Astrocyte of the cerebellum (primary cell): ENCODE measurements around the gene NFE2.

Experiments
- DNase-seq: peaks from one replicate; pipeline ENCODE4 v3.0.0-alpha.2; 2011; ENCODE audit warnings: low read depth
- H3K4me3 ChIP-seq: 2 replicates; pipeline ENCODE4 v1.5.1; 2011; ENCODE audit warnings: mild to moderate bottlenecking, low read depth, low read length, moderate library complexity
- in situ Hi-C: cut with HindIII; loops from 2 replicates; pipeline ENCODE4 v1.10.0; 2017; ENCODE audit warnings: low sequenced_read_pairs
- TF ChIP-seq, protein P1 (sequence below): IDR thresholded peaks from 2 replicates; pipeline ENCODE4 v1.5.1; 2012; ENCODE audit warnings: low read length, low read depth, moderate library complexity, mild to moderate bottlenecking; ENCODE audit errors: missing control alignments

Gene NFE2

DNA sequence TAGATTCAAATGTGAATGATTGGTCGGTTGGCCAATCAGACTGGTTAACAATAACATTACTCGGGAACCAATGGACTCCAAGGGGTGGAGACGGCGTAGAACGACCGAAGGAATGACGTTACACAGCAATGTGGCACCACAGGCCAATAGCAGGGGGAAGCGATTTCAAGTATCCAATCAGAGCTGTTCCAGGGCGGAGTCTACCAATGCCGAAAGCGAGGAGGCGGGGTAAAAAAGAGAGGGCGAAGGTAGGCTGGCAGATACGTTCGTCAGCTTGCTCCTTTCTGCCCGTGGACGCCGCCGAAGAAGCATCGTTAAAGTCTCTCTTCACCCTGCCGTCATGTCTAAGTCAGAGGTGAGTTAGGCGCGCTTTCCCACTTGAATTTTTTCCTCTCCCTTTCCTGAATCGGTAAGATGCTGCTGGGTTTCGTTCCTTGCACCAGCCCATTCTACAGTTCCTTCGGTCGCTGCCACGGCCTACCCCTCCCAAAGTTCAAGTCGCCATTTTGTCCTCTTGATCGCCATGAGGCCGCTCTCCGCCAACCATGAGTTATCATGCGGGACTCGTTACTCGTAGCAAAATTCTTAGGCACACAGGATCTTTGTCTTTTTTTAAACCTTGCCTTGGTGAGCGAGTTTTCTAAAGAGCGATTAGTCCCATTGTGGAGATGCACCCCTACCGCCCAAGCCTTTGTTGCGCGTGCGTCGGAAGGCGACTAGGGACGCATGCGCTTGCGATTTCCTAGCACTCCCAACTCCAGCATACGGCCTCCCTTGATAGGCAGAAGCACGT is 20.2 kb downstream of the NFE2 start, which contains the start of gene HNRNPA1:
HNRNPA1 (plus strand) TSS at position 259 of the 793 bp plus-strand sequence; CDS start at position 341, 82 bp downstream.
- peak within 1 kb of the TSS; percentile 95 for H3K4me3 ChIP-seq
- in situ Hi-C loops = no loop called here
- peak; percentile 100 for DNase-seq
- TF ChIP-seq, protein P1, sequence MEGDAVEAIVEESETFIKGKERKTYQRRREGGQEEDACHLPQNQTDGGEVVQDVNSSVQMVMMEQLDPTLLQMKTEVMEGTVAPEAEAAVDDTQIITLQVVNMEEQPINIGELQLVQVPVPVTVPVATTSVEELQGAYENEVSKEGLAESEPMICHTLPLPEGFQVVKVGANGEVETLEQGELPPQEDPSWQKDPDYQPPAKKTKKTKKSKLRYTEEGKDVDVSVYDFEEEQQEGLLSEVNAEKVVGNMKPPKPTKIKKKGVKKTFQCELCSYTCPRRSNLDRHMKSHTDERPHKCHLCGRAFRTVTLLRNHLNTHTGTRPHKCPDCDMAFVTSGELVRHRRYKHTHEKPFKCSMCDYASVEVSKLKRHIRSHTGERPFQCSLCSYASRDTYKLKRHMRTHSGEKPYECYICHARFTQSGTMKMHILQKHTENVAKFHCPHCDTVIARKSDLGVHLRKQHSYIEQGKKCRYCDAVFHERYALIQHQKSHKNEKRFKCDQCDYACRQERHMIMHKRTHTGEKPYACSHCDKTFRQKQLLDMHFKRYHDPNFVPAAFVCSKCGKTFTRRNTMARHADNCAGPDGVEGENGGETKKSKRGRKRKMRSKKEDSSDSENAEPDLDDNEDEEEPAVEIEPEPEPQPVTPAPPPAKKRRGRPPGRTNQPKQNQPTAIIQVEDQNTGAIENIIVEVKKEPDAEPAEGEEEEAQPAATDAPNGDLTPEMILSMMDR = no peak

DNA sequence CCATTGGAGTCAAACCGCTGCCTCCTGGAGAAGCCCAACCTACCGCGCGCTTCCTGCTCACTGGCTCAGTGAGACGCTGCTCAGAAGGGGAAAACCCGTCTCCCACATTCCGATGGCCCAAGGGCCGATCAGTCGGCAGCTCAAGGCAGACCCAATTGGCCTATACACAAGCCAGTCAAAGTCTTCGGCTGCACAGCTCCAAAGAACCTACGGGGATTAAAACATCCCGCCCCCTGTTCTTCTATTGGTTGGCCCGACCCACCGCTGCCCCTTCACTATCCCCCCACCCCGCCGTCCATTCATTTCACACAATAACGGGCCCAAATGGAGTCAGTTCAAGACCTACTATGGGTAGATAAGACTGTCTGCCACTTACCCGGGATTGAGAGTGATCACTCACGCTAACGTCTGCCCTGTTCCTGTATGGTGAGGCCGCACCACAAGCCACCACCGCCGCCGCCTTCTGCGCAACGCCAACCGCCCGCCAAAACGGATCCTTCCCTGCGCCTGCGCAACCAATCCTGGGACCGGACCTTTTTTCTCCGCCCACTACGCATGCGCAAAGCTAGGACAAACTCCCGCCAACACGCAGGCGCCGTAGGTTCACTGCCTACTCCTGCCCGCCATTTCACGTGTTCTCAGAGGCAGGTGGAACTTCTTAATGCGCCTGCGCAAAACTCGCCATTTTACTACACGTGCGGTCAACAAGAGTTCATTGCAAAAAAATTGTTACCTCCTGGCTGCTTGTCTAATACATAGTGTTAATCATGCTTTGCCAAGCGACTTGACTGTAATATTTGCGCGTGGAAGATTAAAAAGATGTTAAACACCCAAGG is 21.0 kb downstream of the NFE2 start, which contains the start of gene CBX5:
CBX5 (minus strand) TSS at position 491 of the 836 bp plus-strand sequence. CDS start 22,472 bp downstream, outside the sequence.
- TF ChIP-seq, protein P1 = no peak

DNA sequence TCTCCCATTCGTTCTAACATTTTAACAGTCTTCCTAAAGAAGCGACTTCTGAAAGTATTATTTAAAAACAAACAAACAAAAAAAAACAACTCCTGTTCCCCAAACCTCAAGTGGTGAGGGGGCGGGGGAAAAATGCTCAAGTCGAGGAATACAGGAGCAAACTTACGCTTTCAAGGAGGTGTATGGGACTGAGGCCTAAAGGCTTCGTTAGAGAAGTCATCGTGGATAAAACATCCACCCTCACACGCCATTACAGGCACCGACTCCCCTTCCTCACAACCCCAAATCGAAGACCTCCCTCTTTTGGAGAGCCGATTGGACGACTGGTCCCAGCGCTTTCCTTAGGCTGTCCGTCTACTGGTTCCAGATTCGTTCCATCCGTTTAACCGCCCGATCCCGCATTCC is 21.6 kb downstream of the NFE2 start:
- TF ChIP-seq, protein P1 = no peak

More for the DNA sequence above, 21.0 kb downstream of the NFE2 start, which contains the start of gene CBX5:
- in situ Hi-C loops = no loop called here
- DNase-seq = peak; percentile 100
- H3K4me3 ChIP-seq = peak within 1 kb of the TSS; percentile 95

GRCh38 chr12:54277823-54278276 is 23.0 kb downstream of the NFE2 start:
- TF ChIP-seq, protein P1 = no peak
- peak overlapping the region; percentile 95 for H3K4me3 ChIP-seq
- in situ Hi-C loops = no loop called here
- DNase-seq = no peak

More for the DNA sequence above, 21.6 kb downstream of the NFE2 start:
- peak overlapping the region; percentile 95 for H3K4me3 ChIP-seq
- in situ Hi-C loops = no loop called here
- DNase-seq = no peak

DNA sequence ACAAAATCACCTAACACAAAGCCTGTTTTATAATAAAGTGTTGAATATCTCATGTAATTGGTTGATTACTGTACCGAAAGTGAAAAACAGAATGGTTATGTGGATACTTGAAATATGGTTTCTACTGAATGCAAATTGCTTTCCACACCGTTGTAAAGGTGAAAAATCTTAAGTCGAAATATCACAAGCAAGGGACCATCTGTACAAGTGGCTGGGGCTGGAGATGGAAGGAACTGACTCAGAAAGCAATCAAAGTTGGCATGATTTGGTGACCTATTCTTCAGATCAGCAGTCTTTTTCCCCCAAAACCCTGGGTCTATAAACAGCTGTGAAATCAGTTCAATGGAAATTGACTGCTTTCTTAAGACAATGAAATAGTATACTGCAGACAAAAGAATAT is 24.4 kb downstream of the NFE2 start:
- no peak overlapping the region for H3K4me3 ChIP-seq
- TF ChIP-seq, protein P1 = no peak
- no peak for DNase-seq
- in situ Hi-C loops = no loop called here

GRCh38 chr12:54273981-54274380 is 26.8 kb downstream of the NFE2 start:
- H3K4me3 ChIP-seq = no peak overlapping the region
- DNase-seq = no peak
- TF ChIP-seq, protein P1 = no peak
- in situ Hi-C loops = no loop called here
